ENCODE results near the gene ETHE1. TPM values are rescaled to one million over a fixed set of nuclear protein-coding genes. Genes with fewer than 3 reads are reported as not detected.

Gene ETHE1
- total and polyA plus RNA-seq, 2 of the 8 experiments (the other 6 are each of a cell fraction or from before 2014, with no cell fraction given), result 19.9 to 96.0 TPM

DNA sequence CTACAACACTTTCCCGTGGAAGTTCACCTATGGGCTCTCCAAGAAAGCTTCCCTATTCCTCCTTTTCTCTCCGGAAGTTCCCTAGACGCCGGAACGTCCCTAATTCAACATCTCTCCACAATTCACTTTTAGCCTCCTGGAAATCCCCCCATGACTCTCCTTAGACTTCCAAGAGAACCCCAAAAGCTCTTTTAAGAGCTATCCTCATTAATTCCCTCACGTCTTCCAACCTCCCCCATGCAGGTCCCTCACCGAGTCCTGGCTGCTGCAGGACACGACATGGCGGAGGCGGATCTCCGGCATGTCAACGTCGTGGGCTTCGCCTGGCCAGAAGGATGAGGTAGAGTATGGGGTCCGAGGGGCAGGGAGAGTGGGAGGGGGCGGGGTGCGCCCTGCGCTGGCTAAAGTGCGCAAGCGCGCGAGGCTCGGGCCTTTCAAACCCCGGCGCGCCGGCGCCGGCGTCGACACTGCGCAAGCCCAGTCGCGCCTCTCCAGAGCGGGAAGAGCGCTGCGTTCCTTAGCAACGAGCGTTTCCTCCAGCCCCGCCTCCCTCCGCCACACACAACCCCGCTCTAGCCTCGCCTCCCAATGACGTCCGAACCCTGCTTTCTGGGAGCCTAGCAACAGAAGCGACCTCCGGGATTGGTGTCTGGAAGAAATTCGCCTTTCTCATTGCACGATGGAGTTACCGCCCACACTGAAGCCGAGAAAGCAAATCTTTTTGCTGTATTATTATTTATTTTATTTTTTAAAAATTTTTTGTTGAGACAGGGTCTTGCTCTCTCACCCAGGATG lies 48.4 kb upstream of the ETHE1 start, which contains the start of the genes PINLYP and XRCC1:
TSS of gene PINLYP (plus strand) at position 646 of the 795 bp plus-strand sequence. CDS start 1,391 bp downstream, outside the sequence.
TSS of gene XRCC1 (minus strand) at position 372 of the 795 bp plus-strand sequence. CDS start at position 303, 69 bp downstream.
- Histone ChIP-seq H2BK15ac (ENCODE audit: low read length) (peak within 1 kb of the TSS; percentile 46), H3K4me2 (ENCODE audit: insufficient read depth in 1 of 2, low read depth in 2 of 2, low read length in 2 of 2) (peak within 1 kb of the TSS; percentile 79 to 82), H3K36me3 (ENCODE audit: control insufficient read depth in 2 of 4, insufficient read depth in 4 of 4, low read length in 3 of 4) (no peaks in the 10 kb centered on the region; a peak in 2 of 8 replicates), H3K23me2 (ENCODE audit: low read depth, low read length) (peaks cover 19% of the 10 kb centered on the region), H2AK5ac (ENCODE audit: low read depth, low read length) (peak within 1 kb of the TSS; percentile 88; the same call in 1 of the 2 replicates), H4K91ac (replicated peaks; ENCODE audit: insufficient read length, low read length) (peak within 1 kb of the TSS; percentile 34), H3K14ac (ENCODE audit: insufficient read length) (no peak within 1 kb of the TSS), H3K79me2 (ENCODE audit: control insufficient read depth in 1 of 2, insufficient read depth in 2 of 2, low read length in 2 of 2) (peaks cover 0 to 8% of the 10 kb centered on the region in 2 experiments; a peak in 2 of 4 replicates), H2BK20ac (ENCODE audit: low read length) (0 out of 2 replicates have a peak within 1 kb of the TSS, but pooled peaks have one; percentile 37), H3K9ac (replicated peaks in 1 of 4; ENCODE audit: extremely low read depth in 1 of 4, low read depth in 3 of 4, low read length in 3 of 4) (peak within 1 kb of the TSS; percentile 66 to 84 (median 73)), H3K23ac (ENCODE audit: insufficient read length) (no peak within 1 kb of the TSS), H3K18ac (ENCODE audit: extremely low read depth, low read length) (peak within 1 kb of the TSS; percentile 71), H4K20me1 (replicated peaks in 1 of 2; ENCODE audit: control insufficient read depth in 1 of 2, insufficient read depth in 2 of 2, low read length in 2 of 2) (peaks cover 0 to 4% of the 10 kb centered on the region in 2 experiments), H2BK120ac (replicated peaks; ENCODE audit: low read depth, low read length) (no peak within 1 kb of the TSS), H3K4ac (replicated peaks; ENCODE audit: insufficient read length, low read depth, low read length) (peak within 1 kb of the TSS; percentile 27), H3K56ac (replicated peaks; ENCODE audit: insufficient read length, low read depth, low read length) (no peak within 1 kb of the TSS), H3K27me3 (replicated peaks in 1 of 4; ENCODE audit: control insufficient read depth in 3 of 4, extremely low read depth in 1 of 4, insufficient read depth in 3 of 4, low read length in 3 of 4) (no peaks in the 10 kb centered on the region), H3K79me1 (ENCODE audit: low read depth, low read length) (peaks cover 11% of the 10 kb centered on the region), H3K4me3 (ENCODE audit: extremely low read depth in 1 of 4, insufficient read depth in 2 of 4, low read depth in 3 of 4, low read length in 4 of 4) (peak within 1 kb of the TSS; percentile 66 to 89 (median 76)), H4K5ac (ENCODE audit: insufficient read length, low read depth, low read length) (peak within 1 kb of the TSS; percentile 24), H2AFZ (ENCODE audit: low read length) (no peak within 1 kb of the TSS; the same call in 1 of the 2 replicates), H2BK12ac (ENCODE audit: low read depth, low read length) (peak within 1 kb of the TSS; percentile 90), H2BK5ac (ENCODE audit: low read depth, low read length) (peak within 1 kb of the TSS; percentile 78), H4K8ac (ENCODE audit: extremely low read depth, insufficient read depth, low read length) (peak within 1 kb of the TSS; percentile 78; the same call in 1 of the 2 replicates), H3K4me1 (replicated peaks in 1 of 4; ENCODE audit: control insufficient read depth in 3 of 4, insufficient read depth in 4 of 4, low read length in 3 of 4) (peaks cover 0 to 13% (median 8%) of the 10 kb centered on the region in 4 experiments; a peak in 6 of 7 replicates), H3K27ac (ENCODE audit: low read depth, low read length) (peak within 1 kb of the TSS; percentile 68), H3K9me3 (ENCODE audit: insufficient read depth in 2 of 2, low read depth in 1 of 2, low read length in 1 of 2) (no peaks in the 10 kb centered on the region)
- 2% methylated on average over 47 of the region's 51 CpGs; no CpG with 5 or more reads in 1 of the 2 experiments for WGBS, 2 experiments (ENCODE audit: extremely low coverage in 1 of 2, insufficient coverage in 1 of 2, insufficient read length in 1 of 2, insufficient replicate concordance in 2 of 2, low coverage in 1 of 2, low lambda C conversion rate in 2 of 2, missing lambda C conversion rate in 1 of 2)
- FAIRE-seq (peak; percentile 24), DNase-seq (ENCODE audit: low read depth in 1 of 2, low spot score in 2 of 2) (peak; percentile 93 to 95)
- ChIA-PET POLR2A (ENCODE audit: partially characterized antibody) (interaction anchor here (1.0 to 5.2 kb wide), 7 partner anchors 10 to 42 kb away, joined by 3 to 36 read pairs (median 5); partner anchors contain the start of genes IRGQ, ZNF575 and ZNF576), CTCF (ENCODE audit: partially characterized antibody) (interaction anchor here (0.5 to 3.2 kb wide), 10 partner anchors 8 to 56 kb away, joined by 3 to 26 read pairs (median 4); partner anchors contain the start of gene ZNF575)
- TF ChIP-seq SAP30 (IDR thresholded peaks at IDR 0.05; ENCODE audit: insufficient read depth, insufficient replicate concordance, low read length) (peak; percentile 63), SP1 (IDR thresholded peaks at IDR 0.05; ENCODE audit: low read depth, low read length) (peak; percentile 62; the same call in 1 of the 2 replicates), KDM4A (IDR thresholded peaks at IDR 0.05; ENCODE audit: low read depth, low read length, severe bottlenecking) (peak; percentile 51), POU5F1 (IDR thresholded peaks at IDR 0.05; ENCODE audit: low read depth, low read length) (no peak), CBX8 (IDR thresholded peaks at IDR 0.05; ENCODE audit: borderline replicate concordance, low read depth, low read length) (no peak), JUN (IDR thresholded peaks at IDR 0.05; ENCODE audit: low read depth, low read length) (no peak), YY1 (IDR thresholded peaks at IDR 0.05; ENCODE audit: low read depth, low read length) (peak; percentile 73; the same call in 1 of the 2 replicates), NRF1 (IDR thresholded peaks at IDR 0.05; ENCODE audit: low read depth, low read length) (peak; percentile 89), CREB1 (IDR thresholded peaks at IDR 0.05) (peak; percentile 94), TBP (IDR thresholded peaks at IDR 0.05; ENCODE audit: low read depth, low read length) (peak; percentile 50; the same call in 1 of the 2 replicates)
- TF ChIP-seq, protein P1, sequence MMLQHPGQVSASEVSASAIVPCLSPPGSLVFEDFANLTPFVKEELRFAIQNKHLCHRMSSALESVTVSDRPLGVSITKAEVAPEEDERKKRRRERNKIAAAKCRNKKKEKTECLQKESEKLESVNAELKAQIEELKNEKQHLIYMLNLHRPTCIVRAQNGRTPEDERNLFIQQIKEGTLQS (IDR thresholded peaks at IDR 0.05; ENCODE audit: insufficient read depth, low read depth, low read length), result peak; percentile 33; the same call in 1 of the 2 replicates

Data from H1 (cell line).